HG03378 (cell line): ENCODE data around the gene LDHD.
"Not testable (repeated sequence)": the region's sequence is repeated elsewhere in the genome, so short reads cannot be mapped to it uniquely, and the experiment has no call there.

Experiments used
- ATAC-seq: cut with Tn5 transposase; IDR thresholded peaks from one replicate; pipeline ENCODE4 v1.9.1; 2021; ENCODE audit warnings: mild to moderate bottlenecking, moderate library complexity; ENCODE audit not compliant: unreplicated experiment

Gene LDHD

GRCh38 chr16:75100603-75100990 lies 16.0 kb downstream of the LDHD start:
- no peak for ATAC-seq

GRCh38 chr16:75099738-75100602 lies 16.6 kb downstream of the LDHD start:
- peak; percentile 62 for ATAC-seq

GRCh38 chr16:75099075-75099667 lies 17.4 kb downstream of the LDHD start:
- ATAC-seq, result no peak

GRCh38 chr16:75097941-75098901 lies 18.4 kb downstream of the LDHD start:
- no peak for ATAC-seq

- no peak for ATAC-seq
Measured at GRCh38 chr16:75097191-75097761, 19.3 kb downstream of the LDHD start.

- ATAC-seq, result no peak
Measured at GRCh38 chr16:75096656-75097055, 19.9 kb downstream of the LDHD start.

GRCh38 chr16:75095204-75095621 lies 21.4 kb downstream of the LDHD start:
- no peak for ATAC-seq

- ATAC-seq, result no peak
Measured at GRCh38 chr16:75093598-75094540, 22.7 kb downstream of the LDHD start.

- no peak for ATAC-seq
Measured at GRCh38 chr16:75092777-75093176, 23.8 kb downstream of the LDHD start.

GRCh38 chr16:75091619-75092018 lies 25.0 kb downstream of the LDHD start:
- ATAC-seq, result not testable (repeated sequence)

GRCh38 chr16:75090899-75091298 lies 25.7 kb downstream of the LDHD start:
- ATAC-seq, result not testable (repeated sequence)

GRCh38 chr16:75089486-75090202 lies 26.9 kb downstream of the LDHD start:
- ATAC-seq, result no peak

GRCh38 chr16:75088934-75089333 lies 27.6 kb downstream of the LDHD start:
- no peak for ATAC-seq

- ATAC-seq, result no peak
Measured at GRCh38 chr16:75088216-75088615, 28.4 kb downstream of the LDHD start.

- ATAC-seq, result no peak
Measured at GRCh38 chr16:75087375-75087979, 29.1 kb downstream of the LDHD start.

GRCh38 chr16:75086688-75087374 lies 29.7 kb downstream of the LDHD start:
- ATAC-seq, result no peak

GRCh38 chr16:75086281-75086680 lies 30.3 kb downstream of the LDHD start:
- ATAC-seq, result no peak

- no peak for ATAC-seq
Measured at GRCh38 chr16:75085556-75085955, 31.0 kb downstream of the LDHD start.
